Natural killer cell treated with Interleukin-12 subunit alpha and Interleukin-12 subunit beta and Interleukin-15 and Interleukin-18, amount 100 ng/mL, for 72 hours (primary cell): Measurements from ENCODE around the gene PGRMC2. TPM values are rescaled to one million over a fixed set of nuclear protein-coding genes. Genes with fewer than 3 reads are reported as not detected.

Experiments used
- ATAC-seq, 2 donors: fragments of 150-1000 bp; cut with Tn5 transposase in 1 of 2; sonication (Bioruptor Pico), chemical (Tn5 transposase) in 1 of 2; 2 replicates each; pipeline ENCODE4 v1.10.0; 2021
- DNase-seq: peaks from one replicate; pipeline ENCODE4 v3.0.0; 2022; ENCODE audit warnings: low spot score
- H3K27ac Mint-ChIP-seq, 2 donors: 1 replicate in 1 of 2; 2 replicates in 1 of 2; pipeline ENCODE4 v1.8.0; 2022; ENCODE audit warnings: mixed read lengths in 2 of 2, mild to moderate bottlenecking in 1 of 2, moderate library complexity in 1 of 2
- H3K27me3 Mint-ChIP-seq, 2 donors: 1 replicate in 1 of 2; 2 replicates in 1 of 2; pipeline ENCODE4 v1.8.0; 2022; ENCODE audit warnings: mixed read lengths in 2 of 2
- H3K36me3 Mint-ChIP-seq: one replicate; pipeline ENCODE4 v1.8.0; 2022; ENCODE audit warnings: mixed read lengths
- H3K4me1 Mint-ChIP-seq, 2 donors: 1 replicate in 1 of 2; 2 replicates in 1 of 2; pipeline ENCODE4 v1.8.0; 2022; ENCODE audit warnings: low read depth in 2 of 2, mixed read lengths in 2 of 2, mild to moderate bottlenecking in 1 of 2
- H3K4me3 Mint-ChIP-seq: one replicate; pipeline ENCODE4 v1.8.0; 2022; ENCODE audit warnings: mixed read lengths
- H3K9me3 Mint-ChIP-seq: 2 replicates; pipeline ENCODE4 v1.8.0; 2022; ENCODE audit warnings: mixed read lengths
- total RNA-seq, 2 donors: library from RNA; stranded (reverse); gene quantifications; one replicate each; pipeline ENCODE4 v1.2.3, GENCODE V29; 2022

Gene PGRMC2
- total RNA-seq, 2 donors from 2014 or later = 29.4 to 32.2 TPM

GRCh38 chr4:128241981-128242380 lies 45.6 kb downstream of the PGRMC2 start:
- H3K4me1 Mint-ChIP-seq = no peaks in the 10 kb centered on the region
- no peaks in the 10 kb centered on the region for H3K36me3 Mint-ChIP-seq
- no peak for ATAC-seq
- no peak overlapping the region for H3K4me3 Mint-ChIP-seq
- no peak for DNase-seq
- H3K27ac Mint-ChIP-seq = no peak overlapping the region
- H3K27me3 Mint-ChIP-seq = peaks cover 16 to 40% of the 10 kb centered on the region in 2 donors
- H3K9me3 Mint-ChIP-seq = no peaks in the 10 kb centered on the region

GRCh38 chr4:128241425-128241913 lies 46.1 kb downstream of the PGRMC2 start:
- H3K27ac Mint-ChIP-seq = no peak overlapping the region
- H3K9me3 Mint-ChIP-seq = no peaks in the 10 kb centered on the region
- H3K36me3 Mint-ChIP-seq = no peaks in the 10 kb centered on the region
- no peak overlapping the region for H3K4me3 Mint-ChIP-seq
- no peaks in the 10 kb centered on the region for H3K4me1 Mint-ChIP-seq
- H3K27me3 Mint-ChIP-seq = peaks cover 13 to 35% of the 10 kb centered on the region in 2 donors
- no peak for DNase-seq
- ATAC-seq = no peak

GRCh38 chr4:128241019-128241418 lies 46.6 kb downstream of the PGRMC2 start:
- no peak overlapping the region for H3K4me3 Mint-ChIP-seq
- H3K27me3 Mint-ChIP-seq = peaks cover 10 to 31% of the 10 kb centered on the region in 2 donors
- ATAC-seq (no peak), DNase-seq (no peak)
- H3K9me3 Mint-ChIP-seq = no peaks in the 10 kb centered on the region
- H3K36me3 Mint-ChIP-seq = no peaks in the 10 kb centered on the region
- no peak overlapping the region for H3K27ac Mint-ChIP-seq
- H3K4me1 Mint-ChIP-seq = no peaks in the 10 kb centered on the region

- H3K27ac Mint-ChIP-seq = no peak overlapping the region
- H3K4me3 Mint-ChIP-seq = no peak overlapping the region
- H3K9me3 Mint-ChIP-seq = no peaks in the 10 kb centered on the region
- no peak for ATAC-seq
- H3K36me3 Mint-ChIP-seq = no peaks in the 10 kb centered on the region
- H3K4me1 Mint-ChIP-seq = no peaks in the 10 kb centered on the region
- no peak for DNase-seq
- peaks cover 0 to 7% of the 10 kb centered on the region in 2 donors for H3K27me3 Mint-ChIP-seq
Measured at GRCh38 chr4:128234836-128235235, 52.8 kb downstream of the PGRMC2 start.

GRCh38 chr4:128232719-128233118 lies 54.9 kb downstream of the PGRMC2 start:
- Mint-ChIP-seq H3K27ac (no peak overlapping the region), H3K4me3 (no peak overlapping the region), H3K36me3 (no peaks in the 10 kb centered on the region), H3K4me1 (no peaks in the 10 kb centered on the region), H3K27me3 (peaks cover 0 to 8% of the 10 kb centered on the region in 2 donors), H3K9me3 (no peaks in the 10 kb centered on the region)
- ATAC-seq = no peak
- DNase-seq = no peak

GRCh38 chr4:128228845-128229795 lies 58.5 kb downstream of the PGRMC2 start:
- DNase-seq (no peak), ATAC-seq (no peak)
- Mint-ChIP-seq H3K4me3 (no peak overlapping the region), H3K27me3 (peaks cover 0 to 8% of the 10 kb centered on the region in 2 donors), H3K36me3 (no peaks in the 10 kb centered on the region), H3K9me3 (no peaks in the 10 kb centered on the region), H3K4me1 (no peaks in the 10 kb centered on the region), H3K27ac (no peak overlapping the region)

- Mint-ChIP-seq H3K36me3 (no peaks in the 10 kb centered on the region), H3K27me3 (peaks cover 0 to 8% of the 10 kb centered on the region in 2 donors), H3K4me1 (no peaks in the 10 kb centered on the region), H3K9me3 (no peaks in the 10 kb centered on the region), H3K4me3 (no peak overlapping the region), H3K27ac (no peak overlapping the region)
- DNase-seq (no peak), ATAC-seq (no peak)
Measured at GRCh38 chr4:128227991-128228571, 59.5 kb downstream of the PGRMC2 start.

GRCh38 chr4:128225148-128225547 lies 62.5 kb downstream of the PGRMC2 start:
- no peak for DNase-seq
- Mint-ChIP-seq H3K9me3 (no peaks in the 10 kb centered on the region), H3K4me1 (no peaks in the 10 kb centered on the region), H3K27me3 (peaks cover 0 to 4% of the 10 kb centered on the region in 2 donors), H3K4me3 (no peak overlapping the region), H3K36me3 (no peaks in the 10 kb centered on the region), H3K27ac (no peak overlapping the region)
- ATAC-seq = no peak

GRCh38 chr4:128221586-128221985 lies 66.0 kb downstream of the PGRMC2 start:
- no peak for DNase-seq
- Mint-ChIP-seq H3K27me3 (no peaks in the 10 kb centered on the region), H3K4me3 (no peak overlapping the region), H3K9me3 (no peaks in the 10 kb centered on the region), H3K36me3 (no peaks in the 10 kb centered on the region), H3K4me1 (no peaks in the 10 kb centered on the region), H3K27ac (no peak overlapping the region)
- ATAC-seq = no peak

- no peaks in the 10 kb centered on the region for H3K36me3 Mint-ChIP-seq
- H3K27ac Mint-ChIP-seq = no peak overlapping the region
- H3K9me3 Mint-ChIP-seq = no peaks in the 10 kb centered on the region
- no peak for DNase-seq
- no peak overlapping the region for H3K4me3 Mint-ChIP-seq
- H3K4me1 Mint-ChIP-seq = no peaks in the 10 kb centered on the region
- no peak for ATAC-seq
- no peaks in the 10 kb centered on the region for H3K27me3 Mint-ChIP-seq
Measured at GRCh38 chr4:128220286-128221235, 67.1 kb downstream of the PGRMC2 start.

Other genes starting within 250 kb of the PGRMC2 start
- gene LARP1B, start 226.5 kb downstream of the PGRMC2 start, total RNA-seq = 10 to 100 TPM; 18.0 to 30.9 TPM